ENCODE results near the gene NADSYN1.

DNA sequence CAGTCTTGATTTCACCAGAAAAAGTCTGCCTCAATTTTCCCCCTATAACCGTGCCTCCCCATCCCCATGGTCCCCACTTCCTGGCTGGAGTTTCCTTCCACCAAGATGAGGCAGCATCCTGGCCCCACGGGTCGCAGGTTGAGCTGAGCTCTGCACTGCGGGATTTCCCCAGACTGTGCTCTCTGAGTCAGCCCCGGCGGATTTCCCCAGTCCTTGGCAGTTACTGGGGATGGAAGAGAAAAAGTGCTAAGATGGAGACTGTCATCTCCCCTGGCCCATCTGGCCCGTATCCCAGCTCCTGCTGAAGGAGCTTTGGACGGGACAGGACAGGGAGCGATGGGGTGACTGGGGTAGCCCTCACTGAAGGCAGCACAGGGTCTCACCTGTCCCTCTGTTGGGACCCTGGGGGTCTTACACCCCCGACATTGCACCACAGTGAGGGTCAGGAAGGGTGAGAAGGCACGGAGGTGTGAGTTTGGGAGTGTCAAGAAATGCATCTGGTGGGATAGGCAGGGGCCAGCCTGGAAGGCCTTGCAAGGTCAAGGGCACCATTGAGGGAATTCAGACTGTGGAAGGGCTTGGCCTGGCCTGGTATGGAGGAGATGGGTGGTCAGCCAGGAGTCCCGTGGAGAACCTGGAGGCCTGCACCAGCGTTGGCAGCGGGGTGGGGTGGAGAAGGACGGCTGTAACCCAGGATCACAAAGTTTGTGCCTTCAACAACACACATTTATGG, 36.5 kb downstream of the NADSYN1 start:
- TF ChIP-seq TEAD4 (IDR thresholded peaks at IDR 0.05) (no peak), RAD21 (IDR thresholded peaks at IDR 0.05; ENCODE audit: low read depth) (no peak), TAF1 (IDR thresholded peaks at IDR 0.05; ENCODE audit: low read depth) (no peak), CEBPB (IDR thresholded peaks at IDR 0.05) (no peak), CREB1 (IDR thresholded peaks at IDR 0.05; ENCODE audit: low read depth) (no peak), YY1 (IDR thresholded peaks at IDR 0.05; ENCODE audit: low read depth) (no peak), FOXM1 (IDR thresholded peaks at IDR 0.05; ENCODE audit: borderline replicate concordance, low read depth) (no peak), EGR1 (IDR thresholded peaks at IDR 0.05) (no peak), TCF12 (IDR thresholded peaks at IDR 0.05; ENCODE audit: low read depth) (no peak), EP300 (IDR thresholded peaks at IDR 0.05; ENCODE audit: borderline replicate concordance) (no peak), NFIC (IDR thresholded peaks at IDR 0.05) (no peak)
- TF ChIP-seq, protein P1, sequence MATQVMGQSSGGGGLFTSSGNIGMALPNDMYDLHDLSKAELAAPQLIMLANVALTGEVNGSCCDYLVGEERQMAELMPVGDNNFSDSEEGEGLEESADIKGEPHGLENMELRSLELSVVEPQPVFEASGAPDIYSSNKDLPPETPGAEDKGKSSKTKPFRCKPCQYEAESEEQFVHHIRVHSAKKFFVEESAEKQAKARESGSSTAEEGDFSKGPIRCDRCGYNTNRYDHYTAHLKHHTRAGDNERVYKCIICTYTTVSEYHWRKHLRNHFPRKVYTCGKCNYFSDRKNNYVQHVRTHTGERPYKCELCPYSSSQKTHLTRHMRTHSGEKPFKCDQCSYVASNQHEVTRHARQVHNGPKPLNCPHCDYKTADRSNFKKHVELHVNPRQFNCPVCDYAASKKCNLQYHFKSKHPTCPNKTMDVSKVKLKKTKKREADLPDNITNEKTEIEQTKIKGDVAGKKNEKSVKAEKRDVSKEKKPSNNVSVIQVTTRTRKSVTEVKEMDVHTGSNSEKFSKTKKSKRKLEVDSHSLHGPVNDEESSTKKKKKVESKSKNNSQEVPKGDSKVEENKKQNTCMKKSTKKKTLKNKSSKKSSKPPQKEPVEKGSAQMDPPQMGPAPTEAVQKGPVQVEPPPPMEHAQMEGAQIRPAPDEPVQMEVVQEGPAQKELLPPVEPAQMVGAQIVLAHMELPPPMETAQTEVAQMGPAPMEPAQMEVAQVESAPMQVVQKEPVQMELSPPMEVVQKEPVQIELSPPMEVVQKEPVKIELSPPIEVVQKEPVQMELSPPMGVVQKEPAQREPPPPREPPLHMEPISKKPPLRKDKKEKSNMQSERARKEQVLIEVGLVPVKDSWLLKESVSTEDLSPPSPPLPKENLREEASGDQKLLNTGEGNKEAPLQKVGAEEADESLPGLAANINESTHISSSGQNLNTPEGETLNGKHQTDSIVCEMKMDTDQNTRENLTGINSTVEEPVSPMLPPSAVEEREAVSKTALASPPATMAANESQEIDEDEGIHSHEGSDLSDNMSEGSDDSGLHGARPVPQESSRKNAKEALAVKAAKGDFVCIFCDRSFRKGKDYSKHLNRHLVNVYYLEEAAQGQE (IDR thresholded peaks at IDR 0.05; ENCODE audit: low read depth), result no peak
- TF ChIP-seq, protein P2, sequence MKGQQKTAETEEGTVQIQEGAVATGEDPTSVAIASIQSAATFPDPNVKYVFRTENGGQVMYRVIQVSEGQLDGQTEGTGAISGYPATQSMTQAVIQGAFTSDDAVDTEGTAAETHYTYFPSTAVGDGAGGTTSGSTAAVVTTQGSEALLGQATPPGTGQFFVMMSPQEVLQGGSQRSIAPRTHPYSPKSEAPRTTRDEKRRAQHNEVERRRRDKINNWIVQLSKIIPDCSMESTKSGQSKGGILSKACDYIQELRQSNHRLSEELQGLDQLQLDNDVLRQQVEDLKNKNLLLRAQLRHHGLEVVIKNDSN (IDR thresholded peaks at IDR 0.05), result no peak
- TF ChIP-seq, protein P3, sequence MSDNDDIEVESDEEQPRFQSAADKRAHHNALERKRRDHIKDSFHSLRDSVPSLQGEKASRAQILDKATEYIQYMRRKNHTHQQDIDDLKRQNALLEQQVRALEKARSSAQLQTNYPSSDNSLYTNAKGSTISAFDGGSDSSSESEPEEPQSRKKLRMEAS (IDR thresholded peaks at IDR 0.05), result no peak

Measured in Ishikawa (cell line).